HepG2 (cell line): ENCODE results near the gene CDX1. TPM values are rescaled to one million over a fixed set of nuclear protein-coding genes. Genes with fewer than 3 reads are reported as not detected.

Experiments
- AKNA ChIP-seq: sonication (generic); formaldehyde crosslinking; IDR thresholded peaks from 2 replicates; pipeline ENCODE4 v1.4.0; 2020; ENCODE audit warnings: missing genetic modification reagents, borderline replicate concordance
- ATF5 ChIP-seq: sonication (generic); formaldehyde crosslinking; IDR thresholded peaks from 2 replicates; pipeline ENCODE4 v1.4.0; 2020; ENCODE audit warnings: mild to moderate bottlenecking, low read depth, missing genetic modification reagents
- HNF4A ChIP-seq: sonication (generic); formaldehyde crosslinking; IDR thresholded peaks from 2 replicates; pipeline ENCODE4 v1.4.0; 2020; ENCODE audit warnings: missing genetic modification reagents
- IRF9 ChIP-seq: sonication (generic); formaldehyde crosslinking; IDR thresholded peaks from 2 replicates; pipeline ENCODE4 v1.8.0; 2022; ENCODE audit warnings: missing genetic modification reagents, mild to moderate bottlenecking, borderline replicate concordance
- MEIS2 ChIP-seq: sonication (generic); formaldehyde crosslinking; IDR thresholded peaks from 2 replicates; pipeline ENCODE4 v1.9.0; 2021; ENCODE audit warnings: mild to moderate bottlenecking, missing genetic modification reagents
- MIER2 ChIP-seq: IDR thresholded peaks from 2 replicates; pipeline ENCODE4 v1.6.1; 2016; ENCODE audit warnings: missing biosample characterization, missing genetic modification reagents
- NKX3-1 ChIP-seq: sonication (generic); formaldehyde crosslinking; IDR thresholded peaks from 2 replicates; pipeline ENCODE4 v1.5.0; 2020; ENCODE audit warnings: missing genetic modification reagents
- NR1H2 ChIP-seq: sonication (generic); formaldehyde crosslinking; IDR thresholded peaks from 2 replicates; pipeline ENCODE4 v1.8.1; 2022; ENCODE audit warnings: low read depth, missing genetic modification reagents, borderline replicate concordance
- PHB2 ChIP-seq: fragments of 450-650 bp; IDR thresholded peaks from 2 replicates; pipeline ENCODE4 v1.6.1; 2018; ENCODE audit not compliant: partially characterized antibody
- STAG1 ChIP-seq: sonication (generic); formaldehyde crosslinking; IDR thresholded peaks from 2 replicates; pipeline ENCODE4 v1.4.0; 2020; ENCODE audit warnings: missing genetic modification reagents
- ZNF687 ChIP-seq: sonication (generic); formaldehyde crosslinking; IDR thresholded peaks from 2 replicates; pipeline ENCODE4 v1.5.1; 2020; ENCODE audit warnings: mild to moderate bottlenecking, missing genetic modification reagents, moderate library complexity
- ZNF740 ChIP-seq: sonication (generic); formaldehyde crosslinking; IDR thresholded peaks from 2 replicates; pipeline ENCODE4 v1.4.0; 2020; ENCODE audit warnings: missing genetic modification reagents
- ZNF772 ChIP-seq: sonication (generic); formaldehyde crosslinking; IDR thresholded peaks from 2 replicates; pipeline ENCODE4 v1.5.0; 2020; ENCODE audit warnings: mild to moderate bottlenecking, missing genetic modification reagents
- ZNF780A ChIP-seq: sonication (generic); formaldehyde crosslinking; IDR thresholded peaks from 2 replicates; pipeline ENCODE4 v1.8.0; 2022; ENCODE audit warnings: mild to moderate bottlenecking, missing genetic modification reagents, moderate library complexity
- polyA plus RNA-seq, 8 experiments: library from polyadenylated mRNA; depleted of rRNA in 3 of 8; stranded (reverse) in 7 of 8; unstranded in 1 of 8; fragments of >200 nt; fragmentation: Illumina TruSeq in 4 of 8; extraction: Trizol in 4 of 8; gene quantifications; 2 replicates each; pipeline versions ENCODE4 v1.2.1 to v1.2.3, GENCODE V29; 2011 to 2016; ENCODE audit warnings: low read depth in 4 of 8, missing spikeins in 1 of 8, mixed read lengths in 1 of 8; ENCODE audit not compliant: insufficient read depth in 1 of 8
- total RNA-seq, 5 experiments: library from RNA; depleted of rRNA; stranded (reverse); fragments of >200 nt; fragmentation: Illumina TruSeq; extraction: Trizol; gene quantifications; 2 replicates each; pipeline ENCODE4 v1.2.3, GENCODE V29; 2016; ENCODE audit warnings: low read depth in 1 of 5

Gene CDX1
- total and polyA plus RNA-seq, 2 of the 13 experiments (the other 11 are each of a cell fraction or from before 2014, with no cell fraction given) = not detected

- TF ChIP-seq IRF9 (no peak), ZNF740 (CRISPR knock-in tag) (peak; percentile 55; the same call in 1 of the 2 replicates), ZNF780A (CRISPR knock-in tag) (0 out of 2 replicates have a peak, but pooled peaks have one; percentile 52), NKX3-1 (CRISPR knock-in tag) (no peak), ZNF687 (peak; percentile 92), NR1H2 (CRISPR knock-in tag) (no peak), ATF5 (CRISPR knock-in tag) (no peak), HNF4A (CRISPR knock-in tag) (peak; percentile 67), STAG1 (CRISPR knock-in tag) (no peak), PHB2 (no peak), ZNF772 (CRISPR knock-in tag) (peak; percentile 95), MEIS2 (CRISPR knock-in tag) (peak; percentile 97), AKNA (CRISPR knock-in tag) (no peak), MIER2 (CRISPR knock-in tag) (peak; percentile 25; the same call in 1 of the 2 replicates)
These were observed 29.2 kb upstream of the CDX1 start (continued) for GRCh38 chr5:150137168-150137957.
